SK-N-SH (cell line): ENCODE measurements around the gene LCN6. TPM values are rescaled to one million over a fixed set of nuclear protein-coding genes. Genes with fewer than 3 reads are reported as not detected.
A peak's percentile ranks its signal among the peaks of the same experiment; 100 is the strongest.

Source experiments
- CTCF ChIA-PET: fragments of 300-600, 350-600 bp; formaldehyde crosslinking; extraction: SDS; loops from one replicate; lab custom pipeline; 2021; lab: Yijun Ruan, JAX
- POLR2A ChIA-PET: fragments of 350-600 bp; sonication (Branson Sonifier 250); formaldehyde crosslinking; extraction: SDS; loops from one replicate; lab custom pipeline; 2020; ENCODE audit warnings: antibody characterized with exemption, inconsistent platforms; lab: Yijun Ruan, JAX
- DNase-seq: peaks from one replicate; pipeline ENCODE4 v3.0.0; 2012
- H2AFZ ChIP-seq: fragments of 200-600 bp; sonication (generic); 2 replicates; pipeline ENCODE4 v1.8.1; 2016; ENCODE audit warnings: antibody characterized with exemption, mild to moderate bottlenecking, low read depth
- H3F3A ChIP-seq: fragments of 200-600 bp; sonication (generic); replicated peaks from 2 replicates; pipeline ENCODE3; 2016; ENCODE audit warnings: antibody characterized with exemption, mild to moderate bottlenecking; ENCODE audit not compliant: insufficient read depth
- H3K27ac ChIP-seq, 2 experiments: fragments of 200-500 bp in 1 of 2; fragments of 200-600 bp in 1 of 2; sonication (Bioruptor generic) in 1 of 2; sonication (generic), shearing (Covaris generic) in 1 of 2; 2 replicates each; pipeline versions ENCODE4 v1.5.1 to v1.6.1; 2014 to 2016; ENCODE audit warnings: low read depth in 2 of 2, inconsistent platforms in 1 of 2, low read length in 1 of 2, mild to moderate bottlenecking in 1 of 2, mixed read lengths in 1 of 2
- H3K27me3 ChIP-seq: fragments of 200-600 bp; sonication (generic), shearing (Covaris generic); 2 replicates; pipeline ENCODE4 v1.6.1; 2016; ENCODE audit warnings: mixed run types; ENCODE audit not compliant: insufficient read depth
- H3K36me3 ChIP-seq, 2 experiments: fragments of 200-500 bp in 1 of 2; fragments of 200-600 bp in 1 of 2; sonication (Bioruptor generic) in 1 of 2; sonication (generic) in 1 of 2; replicated peaks in 1 of 2; 2 replicates each; pipeline versions ENCODE3 to v1.5.1; 2014 to 2016; ENCODE audit warnings: low read length in 1 of 2, mild to moderate bottlenecking in 1 of 2; ENCODE audit not compliant: insufficient read depth in 2 of 2, control insufficient read depth in 1 of 2
- H3K4me1 ChIP-seq, 2 experiments: fragments of 200-500 bp in 1 of 2; fragments of 200-600 bp in 1 of 2; sonication (Bioruptor generic) in 1 of 2; sonication (generic), shearing (Covaris generic) in 1 of 2; 2 replicates each; pipeline versions ENCODE4 v1.5.1 to v1.6.1; 2014 to 2016; ENCODE audit warnings: low read depth in 1 of 2, low read length in 1 of 2, mixed run types in 1 of 2; ENCODE audit not compliant: insufficient read depth in 2 of 2, control insufficient read depth in 1 of 2
- H3K4me2 ChIP-seq: fragments of 200-600 bp; sonication (generic), shearing (Covaris generic); 2 replicates; pipeline ENCODE4 v1.6.1; 2017; ENCODE audit warnings: mixed run types
- H3K4me3 ChIP-seq, 2 experiments: fragments of 200-500 bp in 1 of 2; fragments of 200-600 bp in 1 of 2; sonication (Bioruptor generic) in 1 of 2; sonication (generic), shearing (Covaris generic) in 1 of 2; 2 replicates each; pipeline versions ENCODE4 v1.5.1 to v1.8.1; 2014 to 2016; ENCODE audit warnings: low read depth in 2 of 2, inconsistent platforms in 1 of 2, low read length in 1 of 2, mild to moderate bottlenecking in 1 of 2, mixed read lengths in 1 of 2, moderate library complexity in 1 of 2
- H3K79me2 ChIP-seq: fragments of 200-600 bp; sonication (generic); 2 replicates; pipeline ENCODE4 v1.8.1; 2017; ENCODE audit warnings: mild to moderate bottlenecking; ENCODE audit not compliant: insufficient read depth
- H3K9ac ChIP-seq: fragments of 200-600 bp; sonication (generic); 2 replicates; pipeline ENCODE4 v1.6.1; 2017; ENCODE audit warnings: mixed run types
- H3K9me2 ChIP-seq: fragments of 200-600 bp; sonication (generic); 2 replicates; pipeline ENCODE4 v1.6.1; 2017; ENCODE audit warnings: mixed run types
- H3K9me3 ChIP-seq: fragments of 200-600 bp; sonication (generic); 2 replicates; pipeline ENCODE4 v1.6.1; 2017; ENCODE audit warnings: mixed run types, mild to moderate bottlenecking, moderate library complexity
- H4K20me1 ChIP-seq: fragments of 200-600 bp; sonication (generic); 2 replicates; pipeline ENCODE4 v1.6.1; 2017; ENCODE audit warnings: mild to moderate bottlenecking, mixed run types; ENCODE audit not compliant: insufficient read depth
- EP300 ChIP-seq, 2 experiments: IDR thresholded peaks; 2 replicates each; pipeline versions ENCODE4 v1.4.0 to v1.6.1; 2012; ENCODE audit warnings: borderline replicate concordance in 1 of 2, low read depth in 1 of 2, low read length in 1 of 2
- FOXJ3 ChIP-seq: sonication (generic); formaldehyde crosslinking; IDR thresholded peaks from 2 replicates; pipeline ENCODE4 v1.5.1; 2020; ENCODE audit warnings: mild to moderate bottlenecking, missing genetic modification reagents
- GABPA ChIP-seq: IDR thresholded peaks from 2 replicates; pipeline ENCODE4 v1.4.0; 2012; ENCODE audit warnings: low read depth, mild to moderate bottlenecking
- GATA2 ChIP-seq: sonication (generic); formaldehyde crosslinking; IDR thresholded peaks from 2 replicates; pipeline ENCODE4 v1.5.0; 2020; ENCODE audit warnings: mild to moderate bottlenecking, missing genetic modification reagents
- NRF1 ChIP-seq: IDR thresholded peaks from 2 replicates; pipeline ENCODE4 v1.6.1; 2012; ENCODE audit warnings: low read depth, mild to moderate bottlenecking, low read length
- POLR2AphosphoS5 ChIP-seq: IDR thresholded peaks from 2 replicates; pipeline ENCODE4 v1.6.1; 2012; ENCODE audit warnings: low read depth, low read length
- RAD21 ChIP-seq: IDR thresholded peaks from 2 replicates; pipeline ENCODE4 v1.6.1; 2012; ENCODE audit warnings: mild to moderate bottlenecking, low read length
- RCOR1 ChIP-seq: fragments of 150-350 bp; IDR thresholded peaks from 2 replicates; pipeline ENCODE4 v1.6.1; 2017; ENCODE audit warnings: antibody characterized with exemption, low read length
- RFX5 ChIP-seq: IDR thresholded peaks from 2 replicates; pipeline ENCODE4 v1.6.1; 2012; ENCODE audit warnings: mild to moderate bottlenecking, improper control_type of control experiment, low read length
- SIN3A ChIP-seq: IDR thresholded peaks from 2 replicates; pipeline ENCODE4 v1.6.1; 2012; ENCODE audit warnings: low read depth, mild to moderate bottlenecking, low read length, moderate library complexity, borderline replicate concordance
- TAF1 ChIP-seq: IDR thresholded peaks from 2 replicates; pipeline ENCODE4 v1.6.1; 2012; ENCODE audit warnings: low read depth, mild to moderate bottlenecking, low read length, moderate library complexity, borderline replicate concordance
- TCF12 ChIP-seq: IDR thresholded peaks from 2 replicates; pipeline ENCODE4 v1.4.0; 2012
- YY1 ChIP-seq: IDR thresholded peaks from 2 replicates; pipeline ENCODE4 v1.4.0; 2012; ENCODE audit warnings: low read depth, mild to moderate bottlenecking
- WGBS: methylation state at CpG from one replicate; pipeline ENCODE4 v1.1.6; 2017; ENCODE audit warnings: low lambda C conversion rate; 5-methylcytosine and 5-hydroxymethylcytosine counted together
- polyA plus RNA-seq, 3 experiments: library from polyadenylated mRNA; depleted of rRNA; stranded (reverse); fragments of >200 nt; gene quantifications; 2 replicates each; pipeline ENCODE4 v1.2.3, GENCODE V29; 2012
- TF ChIP-seq, protein P1 (sequence below): fragments of 200-600 bp; sonication (generic); IDR thresholded peaks from 2 replicates; pipeline ENCODE4 v1.6.1; 2017; ENCODE audit warnings: antibody characterized with exemption, mild to moderate bottlenecking, moderate library complexity
- TF ChIP-seq, protein P2 (sequence below): IDR thresholded peaks from 2 replicates; pipeline ENCODE4 v1.4.0; 2012; ENCODE audit warnings: low read depth
- TF ChIP-seq, protein P3 (sequence below): IDR thresholded peaks from 2 replicates; pipeline ENCODE4 v1.4.0; 2012; ENCODE audit warnings: low read depth, borderline replicate concordance
- TF ChIP-seq, protein P4 (sequence below): fragments of 150-350 bp; IDR thresholded peaks from 2 replicates; pipeline ENCODE4 v1.6.1; 2016; ENCODE audit warnings: mild to moderate bottlenecking, low read depth, low read length

LCN6 gene
- polyA plus RNA-seq, 1 of the 3 experiments (the other 2 are of a cell fraction), result not detected

DNA sequence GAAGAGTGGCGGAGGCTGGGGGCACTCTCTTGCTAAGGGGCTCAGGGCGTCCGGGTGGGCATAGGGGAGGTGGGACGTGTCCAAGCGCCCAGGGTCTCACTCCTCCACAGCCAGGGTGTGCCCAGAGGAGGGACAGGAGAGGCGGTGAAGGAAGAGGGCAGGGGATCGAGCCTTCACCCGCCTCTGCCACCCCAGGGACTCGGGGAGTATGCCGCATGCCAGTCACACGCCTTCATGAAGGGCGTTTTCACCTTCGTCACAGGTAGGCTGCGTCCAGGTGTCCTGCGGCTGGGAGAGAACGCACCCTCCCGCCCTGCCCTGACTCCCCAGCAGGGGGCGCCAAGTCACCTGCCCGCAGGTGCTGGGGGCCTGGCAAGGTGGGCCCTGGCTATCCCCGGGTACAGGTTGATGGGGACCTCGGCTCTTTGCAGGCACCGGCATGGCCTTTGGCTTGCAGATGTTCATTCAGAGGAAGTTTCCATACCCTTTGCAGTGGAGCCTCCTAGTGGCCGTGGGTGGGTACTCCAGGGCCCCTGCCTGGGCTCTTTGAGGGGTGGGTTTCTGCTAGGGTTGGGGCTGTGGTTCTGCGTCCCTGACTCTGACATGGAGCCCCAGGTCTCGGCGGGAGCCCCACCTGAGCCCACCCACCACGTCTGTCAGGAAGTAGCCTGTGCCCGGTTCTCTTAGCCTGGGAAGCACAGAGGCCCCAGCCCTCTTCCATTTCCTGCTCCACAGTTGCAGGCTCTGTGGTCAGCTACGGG lies 43.4 kb upstream of the LCN6 start:
- ChIA-PET POLR2A (interaction anchor here (0.6 kb wide), 1 partner anchor 73 kb away, joined by 3 read pairs; no protein-coding TSS in a partner anchor), CTCF (interaction anchor here (0.6 to 5.0 kb wide), 25 partner anchors 9 to 258 kb away, joined by 3 to 36 read pairs (median 4); partner anchors contain the start of genes AJM1, LCN15 and RABL6)
- WGBS, result 10% methylated on average over 9 of the region's 29 CpGs
- Histone ChIP-seq H3K79me2 (peaks cover 11% of the 10 kb centered on the region), H4K20me1 (peaks cover 5% of the 10 kb centered on the region; the same call in 1 of the 2 replicates), H3K27me3 (no peaks in the 10 kb centered on the region), H2AFZ (peak overlapping the region; percentile 72; the same call in 1 of the 2 replicates), H3K36me3 (peaks cover 0 to 9% of the 10 kb centered on the region in 2 experiments), H3K9me2 (no peaks in the 10 kb centered on the region), H3K9me3 (no peaks in the 10 kb centered on the region), H3K27ac (peak overlapping the region; percentile 67 to 90), H3K4me1 (peaks cover 7 to 37% of the 10 kb centered on the region in 2 experiments), H3K9ac (peak overlapping the region; percentile 90), H3K4me3 (peak overlapping the region; percentile 89 to 95), H3F3A (peaks cover 15% of the 10 kb centered on the region), H3K4me2 (peak overlapping the region; percentile 100)
- no peak for TF ChIP-seq GATA2 (CRISPR knock-in tag)
- no peak for TF ChIP-seq FOXJ3 (CRISPR knock-in tag)
- TF ChIP-seq TCF12, result no peak
- peak; percentile 43 for TF ChIP-seq RAD21
- TF ChIP-seq, protein P1, sequence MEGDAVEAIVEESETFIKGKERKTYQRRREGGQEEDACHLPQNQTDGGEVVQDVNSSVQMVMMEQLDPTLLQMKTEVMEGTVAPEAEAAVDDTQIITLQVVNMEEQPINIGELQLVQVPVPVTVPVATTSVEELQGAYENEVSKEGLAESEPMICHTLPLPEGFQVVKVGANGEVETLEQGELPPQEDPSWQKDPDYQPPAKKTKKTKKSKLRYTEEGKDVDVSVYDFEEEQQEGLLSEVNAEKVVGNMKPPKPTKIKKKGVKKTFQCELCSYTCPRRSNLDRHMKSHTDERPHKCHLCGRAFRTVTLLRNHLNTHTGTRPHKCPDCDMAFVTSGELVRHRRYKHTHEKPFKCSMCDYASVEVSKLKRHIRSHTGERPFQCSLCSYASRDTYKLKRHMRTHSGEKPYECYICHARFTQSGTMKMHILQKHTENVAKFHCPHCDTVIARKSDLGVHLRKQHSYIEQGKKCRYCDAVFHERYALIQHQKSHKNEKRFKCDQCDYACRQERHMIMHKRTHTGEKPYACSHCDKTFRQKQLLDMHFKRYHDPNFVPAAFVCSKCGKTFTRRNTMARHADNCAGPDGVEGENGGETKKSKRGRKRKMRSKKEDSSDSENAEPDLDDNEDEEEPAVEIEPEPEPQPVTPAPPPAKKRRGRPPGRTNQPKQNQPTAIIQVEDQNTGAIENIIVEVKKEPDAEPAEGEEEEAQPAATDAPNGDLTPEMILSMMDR, result peak; percentile 100
- no peak for TF ChIP-seq RFX5
- peak; percentile 15; the same call in 1 of the 2 replicates for TF ChIP-seq SIN3A
- no peak for TF ChIP-seq GABPA
- TF ChIP-seq YY1, result 0 out of 2 replicates have a peak, but pooled peaks have one; percentile 15
- TF ChIP-seq EP300 (IDR thresholded peaks at IDR 0.05; ENCODE audit: borderline replicate concordance in 1 of 2, low read depth in 1 of 2, low read length in 1 of 2), result no peak
- no peak for TF ChIP-seq NRF1
- TF ChIP-seq POLR2AphosphoS5, result no peak
- peak; percentile 59 for DNase-seq

DNA sequence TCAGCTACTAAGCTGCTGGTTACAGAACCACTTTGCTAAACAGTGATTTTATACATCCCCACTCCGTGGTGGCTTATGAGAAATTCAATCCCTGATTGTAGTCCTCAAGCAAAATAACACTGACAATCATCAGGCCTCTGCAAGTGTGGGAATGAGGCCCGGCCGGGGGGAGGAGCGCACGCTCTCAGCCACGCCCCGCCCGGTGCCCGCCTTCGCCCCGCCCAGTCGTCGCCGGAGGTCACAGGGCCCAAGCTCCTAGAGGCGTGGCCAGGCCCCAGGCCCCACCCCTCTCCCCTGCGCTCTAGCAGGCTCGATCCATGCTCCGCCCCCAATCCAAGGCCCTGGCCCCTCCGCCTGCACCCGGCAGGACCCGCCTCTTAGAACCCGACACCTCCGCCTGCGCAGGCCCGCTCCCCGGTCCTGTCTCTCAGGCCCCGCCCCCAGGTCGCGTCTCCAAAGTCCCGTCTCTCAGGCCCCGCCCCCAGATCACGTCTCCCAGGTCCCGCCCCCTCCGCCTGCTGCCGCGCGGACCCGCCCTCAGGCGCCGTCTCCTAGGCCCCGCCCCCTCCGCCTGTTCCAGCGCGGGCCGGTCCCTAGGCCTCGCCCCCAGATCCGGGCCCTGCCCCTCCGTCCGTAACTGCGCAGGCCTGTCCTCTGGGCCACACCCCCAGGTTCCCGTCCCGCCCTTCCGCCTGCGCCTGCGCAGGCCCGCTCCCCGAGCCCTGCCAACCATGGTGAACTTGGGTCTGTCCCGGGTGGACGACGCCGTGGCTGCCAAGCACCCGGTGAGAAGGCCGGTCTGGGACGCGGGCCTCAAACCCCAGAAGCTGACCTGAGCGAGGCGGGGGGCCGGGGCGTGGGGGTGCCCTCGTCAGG lies 42.6 kb upstream of the LCN6 start, which contains the start of gene TMEM141:
TSS of gene TMEM141 (plus strand) at position 705 of the 876 bp plus-strand sequence. CDS start at position 732, 27 bp downstream.
- WGBS, result 0% methylated on average over 18 of the region's 70 CpGs
- Histone ChIP-seq H3K79me2 (peaks cover 11% of the 10 kb centered on the region), H3K36me3 (peaks cover 0 to 9% of the 10 kb centered on the region in 2 experiments), H4K20me1 (peaks cover 5% of the 10 kb centered on the region; the same call in 1 of the 2 replicates), H3F3A (peaks cover 8% of the 10 kb centered on the region), H3K27me3 (no peaks in the 10 kb centered on the region), H3K4me3 (peak within 1 kb of the TSS; percentile 89 to 95), H3K9ac (peak within 1 kb of the TSS; percentile 90), H3K4me1 (peaks cover 7 to 29% of the 10 kb centered on the region in 2 experiments), H3K4me2 (peak within 1 kb of the TSS; percentile 100), H3K9me3 (no peaks in the 10 kb centered on the region), H2AFZ (peak within 1 kb of the TSS; percentile 81), H3K27ac (peak within 1 kb of the TSS; percentile 78 to 90), H3K9me2 (no peaks in the 10 kb centered on the region)
- ChIA-PET CTCF (interaction anchor here (0.7 to 5.0 kb wide), 8 partner anchors 13 to 259 kb away, joined by 3 to 36 read pairs (median 5); partner anchors contain the start of gene AJM1), POLR2A (interaction anchor here (1.0 kb wide), 1 partner anchor 10 kb away, joined by 3 read pairs; no protein-coding TSS in a partner anchor)
- DNase-seq, result peak; percentile 98
- TF ChIP-seq, protein P2, sequence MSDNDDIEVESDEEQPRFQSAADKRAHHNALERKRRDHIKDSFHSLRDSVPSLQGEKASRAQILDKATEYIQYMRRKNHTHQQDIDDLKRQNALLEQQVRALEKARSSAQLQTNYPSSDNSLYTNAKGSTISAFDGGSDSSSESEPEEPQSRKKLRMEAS, result peak; percentile 44
- TF ChIP-seq POLR2AphosphoS5, result peak; percentile 87
- TF ChIP-seq EP300 (IDR thresholded peaks at IDR 0.05; ENCODE audit: borderline replicate concordance in 1 of 2, low read depth in 1 of 2, low read length in 1 of 2), result 0 out of 4 replicates have a peak, but pooled peaks of 1 of the 2 experiments have one; percentile 23
- no peak for TF ChIP-seq TCF12
- peak; percentile 67 for TF ChIP-seq TAF1
- TF ChIP-seq, protein P3, sequence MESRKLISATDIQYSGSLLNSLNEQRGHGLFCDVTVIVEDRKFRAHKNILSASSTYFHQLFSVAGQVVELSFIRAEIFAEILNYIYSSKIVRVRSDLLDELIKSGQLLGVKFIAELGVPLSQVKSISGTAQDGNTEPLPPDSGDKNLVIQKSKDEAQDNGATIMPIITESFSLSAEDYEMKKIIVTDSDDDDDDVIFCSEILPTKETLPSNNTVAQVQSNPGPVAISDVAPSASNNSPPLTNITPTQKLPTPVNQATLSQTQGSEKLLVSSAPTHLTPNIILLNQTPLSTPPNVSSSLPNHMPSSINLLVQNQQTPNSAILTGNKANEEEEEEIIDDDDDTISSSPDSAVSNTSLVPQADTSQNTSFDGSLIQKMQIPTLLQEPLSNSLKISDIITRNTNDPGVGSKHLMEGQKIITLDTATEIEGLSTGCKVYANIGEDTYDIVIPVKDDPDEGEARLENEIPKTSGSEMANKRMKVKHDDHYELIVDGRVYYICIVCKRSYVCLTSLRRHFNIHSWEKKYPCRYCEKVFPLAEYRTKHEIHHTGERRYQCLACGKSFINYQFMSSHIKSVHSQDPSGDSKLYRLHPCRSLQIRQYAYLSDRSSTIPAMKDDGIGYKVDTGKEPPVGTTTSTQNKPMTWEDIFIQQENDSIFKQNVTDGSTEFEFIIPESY, result no peak
- TF ChIP-seq, protein P4, sequence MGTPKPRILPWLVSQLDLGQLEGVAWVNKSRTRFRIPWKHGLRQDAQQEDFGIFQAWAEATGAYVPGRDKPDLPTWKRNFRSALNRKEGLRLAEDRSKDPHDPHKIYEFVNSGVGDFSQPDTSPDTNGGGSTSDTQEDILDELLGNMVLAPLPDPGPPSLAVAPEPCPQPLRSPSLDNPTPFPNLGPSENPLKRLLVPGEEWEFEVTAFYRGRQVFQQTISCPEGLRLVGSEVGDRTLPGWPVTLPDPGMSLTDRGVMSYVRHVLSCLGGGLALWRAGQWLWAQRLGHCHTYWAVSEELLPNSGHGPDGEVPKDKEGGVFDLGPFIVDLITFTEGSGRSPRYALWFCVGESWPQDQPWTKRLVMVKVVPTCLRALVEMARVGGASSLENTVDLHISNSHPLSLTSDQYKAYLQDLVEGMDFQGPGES, result 0 out of 2 replicates have a peak, but pooled peaks have one; percentile 4
- TF ChIP-seq RCOR1, result 0 out of 2 replicates have a peak, but pooled peaks have one; percentile 14
- peak; percentile 44; the same call in 1 of the 2 replicates for TF ChIP-seq GABPA
- TF ChIP-seq NRF1, result peak; percentile 95
